Measurements from ENCODE around the gene ABHD15.

Gene ABHD15

DNA sequence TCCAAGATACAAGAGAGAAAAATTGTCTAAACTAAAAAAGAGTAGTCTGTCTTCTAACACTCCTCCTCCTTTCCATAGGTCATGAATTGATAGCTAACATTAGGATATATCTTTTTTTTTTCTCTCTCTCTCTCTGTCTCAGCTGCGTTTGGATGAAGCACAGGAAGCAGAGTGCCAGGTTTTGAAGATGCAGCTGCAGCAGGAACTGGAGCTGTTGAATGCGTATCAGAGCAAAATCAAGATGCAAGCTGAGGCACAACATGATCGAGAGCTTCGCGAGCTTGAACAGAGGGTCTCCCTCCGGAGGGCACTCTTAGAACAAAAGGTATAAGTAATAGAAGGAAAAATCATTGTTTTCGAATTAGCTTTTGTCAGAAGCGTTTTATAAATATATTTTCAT, 32.9 kb downstream of the ABHD15 start:
- no peak for DNase-seq (ENCODE audit: low spot score)

DNA sequence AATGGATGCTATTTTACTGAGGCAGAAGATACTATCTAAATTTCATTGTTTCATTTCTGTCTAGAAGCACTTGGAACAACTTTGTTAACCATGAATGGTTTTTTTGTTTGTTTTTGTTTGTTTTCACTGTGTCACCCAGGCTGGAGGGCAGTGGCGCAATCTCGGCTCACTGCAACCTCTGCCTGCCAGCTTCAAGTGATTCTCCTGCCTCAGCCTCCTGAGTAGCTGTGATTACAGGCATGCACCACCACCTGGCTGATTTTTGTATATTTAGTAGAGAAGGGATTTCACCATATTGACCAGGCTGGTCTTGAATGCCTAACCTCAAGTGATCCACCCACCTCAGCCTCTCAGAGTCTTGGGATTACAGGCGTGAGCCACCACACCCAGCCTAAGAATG, 40.5 kb downstream of the ABHD15 start:
- no peak for DNase-seq (ENCODE audit: low spot score)

DNA sequence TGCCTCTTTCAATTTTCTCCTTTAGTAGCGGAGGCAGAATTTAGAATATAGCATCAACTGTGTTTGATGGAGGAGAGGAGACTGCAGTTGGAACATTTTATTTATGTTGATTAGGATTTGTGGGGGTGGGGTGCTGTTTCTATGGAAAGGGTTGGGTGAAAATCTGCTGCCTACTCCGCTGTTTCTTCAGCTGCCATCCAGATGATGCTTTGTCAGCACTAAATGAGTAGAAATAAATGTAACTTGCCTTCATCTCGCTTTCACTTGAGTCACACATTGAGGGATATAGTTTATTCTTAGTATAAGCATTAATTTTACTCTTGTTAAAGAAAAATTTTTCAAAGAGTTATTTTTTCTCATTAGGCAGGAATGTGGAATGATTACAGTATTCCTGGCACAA, 42.1 kb downstream of the ABHD15 start:
- no peak for DNase-seq (ENCODE audit: low spot score)

DNA sequence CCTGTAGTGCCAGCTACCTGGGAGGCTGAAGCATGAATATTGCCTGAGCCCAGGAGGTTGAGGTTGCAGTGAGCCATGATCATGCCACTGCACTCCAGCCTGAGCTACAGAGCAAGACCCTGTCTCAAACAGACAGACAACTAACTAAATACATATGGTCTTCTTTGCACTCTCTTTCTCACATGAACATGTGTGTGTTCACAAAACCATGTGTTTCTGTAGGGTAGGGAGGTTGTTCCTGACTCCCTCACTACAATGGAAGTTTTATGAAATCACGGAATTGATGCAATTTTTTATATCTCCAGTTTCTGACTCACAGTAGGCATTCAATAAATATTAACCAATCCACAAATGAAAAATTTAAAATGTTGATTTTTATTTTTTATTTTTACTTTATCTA, 48.5 kb downstream of the ABHD15 start:
- DNase-seq (ENCODE audit: low spot score) = no peak

DNA sequence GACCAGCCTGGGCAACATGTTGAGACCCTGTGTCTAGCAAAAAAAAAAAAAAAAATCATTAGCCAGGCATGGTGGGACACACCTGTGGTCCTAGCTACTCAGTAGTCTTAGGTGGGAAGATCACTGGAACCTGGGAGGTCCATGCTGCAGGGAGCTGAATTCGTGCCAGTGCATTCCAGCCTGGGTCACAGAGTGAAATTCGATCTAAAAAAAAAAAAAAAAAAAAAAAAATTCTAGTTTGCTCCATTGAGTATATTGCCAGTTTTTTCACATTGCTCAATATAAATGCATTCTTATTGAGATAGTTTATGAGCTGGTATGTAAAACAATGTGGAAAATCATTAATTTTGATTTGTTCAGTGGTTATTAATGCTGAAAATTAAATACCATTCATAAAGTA, 52.0 kb downstream of the ABHD15 start:
- peak; percentile 13 for DNase-seq (ENCODE audit: low spot score)

DNA sequence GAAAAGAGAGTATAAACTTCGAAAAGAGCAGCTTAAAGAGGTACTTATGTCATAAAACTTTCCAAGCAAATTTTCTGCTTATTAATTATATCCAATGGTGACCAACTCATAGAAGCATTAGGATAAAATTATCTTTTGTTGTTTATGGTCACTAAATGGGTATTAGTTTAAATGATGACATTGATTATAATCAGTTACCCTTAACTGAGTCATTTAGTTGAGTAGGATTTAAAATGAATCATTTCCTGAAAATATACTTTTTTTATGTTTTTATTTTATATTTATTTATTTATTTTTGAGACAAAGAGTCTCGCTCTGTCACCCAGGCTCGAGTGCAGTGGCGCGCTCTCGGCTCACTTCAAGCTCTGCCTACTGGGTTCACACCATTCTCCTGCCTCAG, 55.9 kb downstream of the ABHD15 start:
- DNase-seq (ENCODE audit: low spot score) = no peak

Data from GM03348 (cell line).